Psoas muscle (tissue), 8 donors: ENCODE measurements around the gene EYA4. TPM values are rescaled to one million over a fixed set of nuclear protein-coding genes. Genes with fewer than 3 reads are reported as not detected.
"Not testable (repeated sequence)": the region's sequence is repeated elsewhere in the genome, so short reads cannot be mapped to it uniquely, and the experiment has no call there.

Source experiments
- ATAC-seq, 4 donors: fragments of 200-7000 bp; cut with Tn5 transposase; one replicate each; pipeline ENCODE4 v1.9.1; 2020; ENCODE audit warnings: moderate library complexity in 3 of 4, mild to moderate bottlenecking in 2 of 4
- DNase-seq, 2 donors: peaks; one replicate each; pipeline ENCODE4 v3.0.0-alpha.2; 2020
- H3K27ac ChIP-seq: fragments of 200-600 bp; one replicate; pipeline ENCODE4 v1.8.0; 2022
- H3K27me3 ChIP-seq, 3 donors: fragments of 200-600 bp in 1 of 3; one replicate each; pipeline versions ENCODE4 v1.6.1 to v1.8.0; 2013 to 2022; ENCODE audit warnings: low read length in 2 of 3, mild to moderate bottlenecking in 2 of 3, moderate library complexity in 1 of 3; ENCODE audit not compliant: insufficient read depth in 3 of 3
- H3K36me3 ChIP-seq, 2 donors: fragments of 200-600 bp in 1 of 2; one replicate each; pipeline versions ENCODE4 v1.6.1 to v1.8.0; 2013 to 2022; ENCODE audit warnings: low read depth in 1 of 2, mild to moderate bottlenecking in 1 of 2, moderate library complexity in 1 of 2; ENCODE audit not compliant: insufficient read depth in 1 of 2
- H3K4me1 ChIP-seq: fragments of 200-600 bp; one replicate; pipeline ENCODE4 v1.8.0; 2022
- H3K4me3 ChIP-seq: fragments of 200-600 bp; one replicate; pipeline ENCODE4 v1.8.0; 2022; ENCODE audit warnings: mild to moderate bottlenecking
- H3K9me3 ChIP-seq: fragments of 200-600 bp; one replicate; pipeline ENCODE4 v1.8.0; 2022
- WGBS, 3 donors: extraction: QIAGEN DNeasy Blood & Tissue Kit; methylation state at CpG; one replicate each; pipeline versions ENCODE4 v1.1.6 to v1.1.7; 2013; 5-methylcytosine and 5-hydroxymethylcytosine counted together
- intact Hi-C, 2 donors: fragments of 100-400 bp; cut with DNase I; formaldehyde crosslinking; loops; one replicate each; pipeline versions ENCODE4 v1.11.0 to v1.14.2; 2022
- polyA plus RNA-seq, 3 donors: library from polyadenylated mRNA; stranded (reverse); fragments of 200-250 nt; gene quantifications; one replicate each; pipeline ENCODE4 v1.2.3, GENCODE V29; 2013
- total RNA-seq, 4 donors: library from RNA; stranded (reverse); fragmentation: NEBNext Ultra II Directional in 2 of 4; extraction: Animal tissue kit (Norgen Biotek cat#: 25700) in 2 of 4; gene quantifications; one replicate each; pipeline versions ENCODE4 v1.2.1 to v1.2.4, GENCODE V29; 2021 to 2023
- TF ChIP-seq, protein P1 (sequence below): fragments of 200-600 bp; IDR thresholded peaks from one replicate; pipeline ENCODE4 v1.8.0; 2022; ENCODE audit warnings: antibody characterized with exemption
- donor health status: healthy with polysubstance abuse.
- donor health status: DM: no; HTN: no; CAD: no; lungs with moderate emphysema.
- donor health status: Bipolar disorder and iron deficiency.
- donor health status: healthy.
- donor health status: DM: yes; HTN: yes; CAD: no.
- donor health status: DM: no; HTN: no; CAD: no.
- donor health status: DM: no; HTN: no; CAD: no.
- donor health status: DM: yes; HTN: yes; CAD: no.

EYA4 gene
- total and polyA plus RNA-seq, 7 donors, result 5.6 to 48.3 (median 32.8) TPM

DNA sequence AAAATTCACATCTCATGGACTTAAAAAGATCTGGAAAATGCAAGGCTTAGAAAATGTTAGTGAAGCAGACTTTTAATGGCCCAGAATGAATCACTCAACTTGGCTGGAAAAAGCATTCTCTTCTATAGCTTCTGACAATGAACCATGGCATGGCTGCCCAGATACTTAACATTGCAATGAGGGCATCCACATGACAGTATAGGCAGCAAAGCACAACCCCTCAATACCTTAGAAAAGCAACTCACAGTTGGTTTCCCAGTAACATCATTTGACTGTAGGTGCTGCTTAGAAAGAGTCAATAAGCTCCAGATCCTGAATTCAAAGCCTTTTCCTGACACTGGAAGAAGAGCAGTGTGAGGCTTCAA is 155.8 kb downstream of the EYA4 start:
- H3K27ac ChIP-seq, result no peak overlapping the region

DNA sequence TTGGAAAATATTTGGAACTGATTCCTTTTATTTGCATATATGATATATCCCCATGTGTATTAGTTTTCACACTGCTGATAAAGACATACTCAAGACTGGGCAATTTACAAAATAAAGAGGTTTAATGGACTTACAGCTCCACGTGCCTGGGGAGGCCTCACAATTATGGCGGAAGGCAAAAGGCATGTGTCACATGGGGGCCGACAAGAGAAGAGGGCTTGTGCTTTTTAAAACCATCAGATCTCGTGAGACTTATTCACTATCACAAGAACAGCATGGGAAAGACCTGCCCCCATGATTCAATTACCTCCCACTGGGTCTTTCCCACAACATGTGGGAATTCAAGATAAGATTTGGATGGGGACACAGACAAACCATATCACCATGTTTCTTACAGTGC is 156.4 kb downstream of the EYA4 start:
- peaks cover 27% of the 10 kb centered on the region for H3K4me1 ChIP-seq
- intact Hi-C loops, result loop anchor here (5.0 to 10.0 kb wide), 2 partner anchors 35 to 323 kb away; no protein-coding TSS in a partner anchor
- not testable (repeated sequence) for H3K4me3 ChIP-seq, H3K9me3 ChIP-seq, H3K36me3 ChIP-seq, DNase-seq, H3K27me3 ChIP-seq, ATAC-seq, H3K27ac ChIP-seq
- 84 to 95% (median 86%) methylated on average over 4 of the region's 4 CpGs for WGBS, 3 donors

More for the DNA sequence above, 155.8 kb downstream of the EYA4 start:
- H3K4me3 ChIP-seq, result no peak overlapping the region
- H3K4me1 ChIP-seq, result peaks cover 27% of the 10 kb centered on the region
- H3K9me3 ChIP-seq, result no peaks in the 10 kb centered on the region
- H3K36me3 ChIP-seq, result no peaks in the 10 kb centered on the region
- TF ChIP-seq, protein P1, sequence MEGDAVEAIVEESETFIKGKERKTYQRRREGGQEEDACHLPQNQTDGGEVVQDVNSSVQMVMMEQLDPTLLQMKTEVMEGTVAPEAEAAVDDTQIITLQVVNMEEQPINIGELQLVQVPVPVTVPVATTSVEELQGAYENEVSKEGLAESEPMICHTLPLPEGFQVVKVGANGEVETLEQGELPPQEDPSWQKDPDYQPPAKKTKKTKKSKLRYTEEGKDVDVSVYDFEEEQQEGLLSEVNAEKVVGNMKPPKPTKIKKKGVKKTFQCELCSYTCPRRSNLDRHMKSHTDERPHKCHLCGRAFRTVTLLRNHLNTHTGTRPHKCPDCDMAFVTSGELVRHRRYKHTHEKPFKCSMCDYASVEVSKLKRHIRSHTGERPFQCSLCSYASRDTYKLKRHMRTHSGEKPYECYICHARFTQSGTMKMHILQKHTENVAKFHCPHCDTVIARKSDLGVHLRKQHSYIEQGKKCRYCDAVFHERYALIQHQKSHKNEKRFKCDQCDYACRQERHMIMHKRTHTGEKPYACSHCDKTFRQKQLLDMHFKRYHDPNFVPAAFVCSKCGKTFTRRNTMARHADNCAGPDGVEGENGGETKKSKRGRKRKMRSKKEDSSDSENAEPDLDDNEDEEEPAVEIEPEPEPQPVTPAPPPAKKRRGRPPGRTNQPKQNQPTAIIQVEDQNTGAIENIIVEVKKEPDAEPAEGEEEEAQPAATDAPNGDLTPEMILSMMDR, result no peak
- ATAC-seq, result peak in 2 of 4 donors; percentile 20 to 41
- DNase-seq, result no peak
- no peaks in the 10 kb centered on the region for H3K27me3 ChIP-seq
- intact Hi-C loops, result loop anchor here (5.0 to 10.0 kb wide), 2 partner anchors 35 to 322 kb away; no protein-coding TSS in a partner anchor

- H3K4me3 ChIP-seq, result no peak overlapping the region
- H3K9me3 ChIP-seq, result no peaks in the 10 kb centered on the region
- no peak overlapping the region for H3K27ac ChIP-seq
- DNase-seq (no peak), ATAC-seq (no peak)
- TF ChIP-seq, protein P1, result no peak
- H3K36me3 ChIP-seq, result no peaks in the 10 kb centered on the region
- intact Hi-C loops, result loop anchor here (5.0 to 10.0 kb wide), 2 partner anchors 33 to 325 kb away; no protein-coding TSS in a partner anchor
- no peaks in the 10 kb centered on the region for H3K27me3 ChIP-seq
- H3K4me1 ChIP-seq, result peaks cover 30% of the 10 kb centered on the region
- 60 to 73% (median 69%) methylated on average over 2 of the region's 2 CpGs for WGBS, 3 donors
Observed at GRCh38 chr6:133399426-133399825, 158.3 kb downstream of the EYA4 start.

GRCh38 chr6:133404151-133404550 is 163.0 kb downstream of the EYA4 start:
- no peak for DNase-seq
- ATAC-seq, result peak; percentile 20 to 54 (median 34)
- Histone ChIP-seq H3K27me3 (no peaks in the 10 kb centered on the region), H3K36me3 (no peaks in the 10 kb centered on the region), H3K4me3 (peak overlapping the region; percentile 9), H3K9me3 (no peaks in the 10 kb centered on the region), H3K27ac (peak overlapping the region; percentile 84), H3K4me1 (peaks cover 39% of the 10 kb centered on the region)
- TF ChIP-seq, protein P1, result no peak
- 69 to 77% (median 76%) methylated on average over 2 of the region's 2 CpGs for WGBS, 3 donors
- intact Hi-C loops, result no loop called here

GRCh38 chr6:133404728-133405127 is 163.6 kb downstream of the EYA4 start:
- intact Hi-C loops, result no loop called here

More at GRCh38 chr6:133404728-133405127, 163.6 kb downstream of the EYA4 start:
- H3K4me1 ChIP-seq, result peaks cover 37% of the 10 kb centered on the region
- no peaks in the 10 kb centered on the region for H3K27me3 ChIP-seq
- WGBS, 3 donors, result 31 to 36% (median 36%) methylated on average over 8 of the region's 8 CpGs
- DNase-seq (no peak), ATAC-seq (peak; percentile 76 to 90 (median 86))
- no peaks in the 10 kb centered on the region for H3K36me3 ChIP-seq
- no peaks in the 10 kb centered on the region for H3K9me3 ChIP-seq
- peak overlapping the region; percentile 84 for H3K27ac ChIP-seq
- TF ChIP-seq, protein P1, result no peak
- H3K4me3 ChIP-seq, result peak overlapping the region; percentile 9
